GM12878 (cell line): ENCODE data around the gene NDE1. TPM values are rescaled to one million over a fixed set of nuclear protein-coding genes. Genes with fewer than 3 reads are reported as not detected.

Experiments used
- ATAC-seq: fragments of 200-7000 bp; cut with Tn5 transposase; 3 replicates; pipeline ENCODE4 v1.9.1; 2020; ENCODE audit warnings: mild to moderate bottlenecking, moderate library complexity
- BruUV-seq: library from RNA; stranded (reverse); fragments of 400-500 nt; replicated peaks from 2 replicates; lab custom pipeline; 2021; lab: Mats Ljungman, UMichigan
- CTCF ChIA-PET: fragments of 300-600 bp; sonication (Branson Sonifier 250); formaldehyde crosslinking; extraction: SDS; loops from one replicate; lab custom pipeline; 2021; ENCODE audit warnings: inconsistent platforms; lab: Yijun Ruan, JAX
- POLR2A ChIA-PET: fragments of 350-600 bp; formaldehyde crosslinking; extraction: SDS; loops from one replicate; lab custom pipeline; 2021; ENCODE audit warnings: inconsistent platforms; lab: Charles Lee
- RAD21 ChIA-PET: fragments of 300-600 bp; sonication (Branson Sonifier 250); formaldehyde crosslinking; loops from one replicate; lab custom pipeline; 2023; ENCODE audit warnings: antibody characterized with exemption; ENCODE audit not compliant: unreplicated experiment; lab: Charles Lee
- SMC1A ChIA-PET: fragments of 300-600 bp; sonication (Branson Sonifier 250); formaldehyde crosslinking; loops from one replicate; lab custom pipeline; 2023; ENCODE audit not compliant: unreplicated experiment, uncharacterized antibody; lab: Charles Lee
- DNase-seq: peaks from one replicate; pipeline ENCODE4 v3.0.0-alpha.2; 2011; ENCODE audit warnings: low read depth, low spot score
- FAIRE-seq: peaks from 3 replicates; lab custom pipeline; 2011; peaks lifted over from hg19 to GRCh38; lab: Jason Lieb, UNC
- H2AFZ ChIP-seq: 2 replicates; pipeline ENCODE4 v1.6.0; 2011; ENCODE audit warnings: low read depth, low read length, control low read depth; ENCODE audit not compliant: control insufficient read depth
- H3K27ac ChIP-seq: 2 replicates; pipeline ENCODE4 v1.5.1; 2011; ENCODE audit warnings: control low read depth; ENCODE audit not compliant: control insufficient read depth, insufficient read depth
- H3K27me3 ChIP-seq, 2 experiments: replicated peaks in 1 of 2; 2 replicates each; pipeline versions ENCODE4 v1.6.0 to v1.6.1; 2011; ENCODE audit warnings: low read length in 1 of 2; ENCODE audit not compliant: control insufficient read depth in 2 of 2, insufficient read depth in 2 of 2
- H3K36me3 ChIP-seq, 2 experiments: 2 replicates each; pipeline ENCODE4 v1.5.1; 2011; ENCODE audit warnings: low read length in 1 of 2; ENCODE audit not compliant: control insufficient read depth in 2 of 2, insufficient read depth in 2 of 2
- H3K4me1 ChIP-seq: 2 replicates; pipeline ENCODE4 v1.6.1; 2011; ENCODE audit warnings: mild to moderate bottlenecking, low read length, moderate library complexity, mixed read lengths; ENCODE audit not compliant: control insufficient read depth, insufficient read depth
- H3K4me2 ChIP-seq: 2 replicates; pipeline ENCODE4 v1.6.0; 2011; ENCODE audit warnings: control low read depth; ENCODE audit not compliant: control insufficient read depth, insufficient read depth
- H3K4me3 ChIP-seq: fragments of 200-600 bp; sonication (generic); 2 replicates; pipeline ENCODE4 v1.5.1; 2016
- H3K79me2 ChIP-seq: 2 replicates; pipeline ENCODE4 v1.6.0; 2011; ENCODE audit warnings: low read length; ENCODE audit not compliant: control insufficient read depth, insufficient read depth
- H3K9ac ChIP-seq: 2 replicates; pipeline ENCODE4 v1.8.0; 2011; ENCODE audit warnings: low read length, control low read depth, mixed read lengths; ENCODE audit not compliant: control insufficient read depth, insufficient read depth
- H3K9me3 ChIP-seq: replicated peaks from 3 replicates; pipeline ENCODE4 v1.5.1; 2011; ENCODE audit warnings: mild to moderate bottlenecking, low read length; ENCODE audit not compliant: control insufficient read depth, insufficient read depth
- H4K20me1 ChIP-seq: 2 replicates; pipeline ENCODE4 v1.6.0; 2011; ENCODE audit not compliant: control insufficient read depth, insufficient read depth
- CEBPZ ChIP-seq: fragments of 150-350 bp; IDR thresholded peaks from 2 replicates; pipeline ENCODE4 v1.6.1; 2016; ENCODE audit warnings: low read depth, low read length
- E4F1 ChIP-seq: fragments of 450-650 bp; IDR thresholded peaks from 2 replicates; pipeline ENCODE4 v1.6.1; 2018; ENCODE audit warnings: borderline replicate concordance, mild to moderate bottlenecking; ENCODE audit not compliant: partially characterized antibody
- HDGF ChIP-seq: fragments of 450-650 bp; IDR thresholded peaks from 2 replicates; pipeline ENCODE4 v1.6.1; 2016; ENCODE audit warnings: antibody characterized with exemption
- MXI1 ChIP-seq: fragments of 150-350 bp; IDR thresholded peaks from 2 replicates; pipeline ENCODE4 v1.6.1; 2011; ENCODE audit warnings: low read depth, mild to moderate bottlenecking, inconsistent platforms, low read length, improper control_type of control experiment
- MYC ChIP-seq: IDR thresholded peaks from 2 replicates; pipeline ENCODE4 v1.6.1; 2011; ENCODE audit warnings: mild to moderate bottlenecking, low read length, moderate library complexity, inconsistent platforms; ENCODE audit not compliant: insufficient read depth, insufficient replicate concordance, insufficient read length, severe bottlenecking
- NFIC ChIP-seq: IDR thresholded peaks from 2 replicates; pipeline ENCODE4 v1.6.1; 2012; ENCODE audit warnings: low read depth, mild to moderate bottlenecking, inconsistent platforms, low read length, moderate library complexity
- POLR2A ChIP-seq: IDR thresholded peaks from 2 replicates; pipeline ENCODE4 v1.6.1; 2011; ENCODE audit warnings: low read depth, mild to moderate bottlenecking, low read length
- RELB ChIP-seq: fragments of 450-650 bp; IDR thresholded peaks from 2 replicates; pipeline ENCODE4 v1.6.1; 2017; ENCODE audit warnings: low read depth, mild to moderate bottlenecking, moderate library complexity
- SIN3A ChIP-seq: IDR thresholded peaks from 2 replicates; pipeline ENCODE4 v1.6.1; 2012; ENCODE audit warnings: low read depth, low read length, improper control_type of control experiment
- SUPT20H ChIP-seq: IDR thresholded peaks from 2 replicates; pipeline ENCODE4 v1.6.1; 2011; ENCODE audit warnings: low read depth, mild to moderate bottlenecking, low read length, moderate library complexity, borderline replicate concordance; ENCODE audit not compliant: control insufficient read depth
- USF2 ChIP-seq: IDR thresholded peaks from 2 replicates; pipeline ENCODE4 v1.6.1; 2011; ENCODE audit warnings: low read depth, low read length, improper control_type of control experiment, borderline replicate concordance
- WGBS: methylation state at CpG from one replicate; pipeline ENCODE4 v1.1.6; 2016; ENCODE audit warnings: low lambda C conversion rate; ENCODE audit not compliant: insufficient replicate concordance, insufficient coverage; ENCODE audit errors: missing lambda C conversion rate; 5-methylcytosine and 5-hydroxymethylcytosine counted together
- in situ Hi-C: fragments of 300-500 bp; cut with MboI; formaldehyde crosslinking; loops from 9 replicates; pipeline ENCODE4 v1.14.3; 2018; ENCODE audit warnings: mixed read lengths
- intact Hi-C: fragments of 100-400 bp; cut with micrococcal nuclease; formaldehyde crosslinking; loops from one replicate; pipeline ENCODE4 v1.14.2; 2022; ENCODE audit not compliant: unreplicated experiment
- polyA plus RNA-seq, 11 experiments: library from polyadenylated mRNA; depleted of rRNA in 4 of 11; unstranded in 6 of 11; stranded (reverse) in 5 of 11; fragments of >200 nt; fragmentation: Nextera tagmentation in 4 of 11; fragmentation: Illumina TruSeq in 1 of 11; extraction: Ambion mirVana in 4 of 11; extraction: Trizol in 1 of 11; gene quantifications; 1 replicate in 1 of 11; 2 replicates in 10 of 11; pipeline versions ENCODE4 v1.2.1 to v1.2.3, GENCODE V29; 2011 to 2016; ENCODE audit warnings: inconsistent platforms in 2 of 11, missing spikeins in 2 of 11, low read depth in 1 of 11
- total RNA-seq, 4 experiments: library from RNA; depleted of rRNA in 3 of 4; stranded (reverse); fragments of >200 nt in 3 of 4; fragmentation: Illumina TruSeq in 1 of 4; extraction: Trizol in 1 of 4; gene quantifications; 2 replicates each; pipeline versions ENCODE4 v1.2.1 to v1.2.3, GENCODE V29; 2013 to 2021

NDE1 gene
- total and polyA plus RNA-seq, 10 of the 15 experiments (the other 5 are each of a cell fraction or from before 2014, with no cell fraction given) = 5.7 to 148 (median 87.8) TPM

- H3K36me3 ChIP-seq = no peaks in the 10 kb centered on the region
- in situ Hi-C loops (no loop called here), intact Hi-C loops (loop anchor here (5.0 to 10.0 kb wide), 3 partner anchors 259 to 427 kb away; no protein-coding TSS in a partner anchor)
- DNase-seq = no peak
- no peak overlapping the region for H3K9ac ChIP-seq
- H3K79me2 ChIP-seq = no peaks in the 10 kb centered on the region
- no peaks in the 10 kb centered on the region; the same call in 1 of the 2 replicates for H3K4me1 ChIP-seq
- FAIRE-seq = no peak
- WGBS = 91% methylated on average over 4 of the region's 4 CpGs
- H3K27me3 ChIP-seq = no peaks in the 10 kb centered on the region
- no peak overlapping the region for H3K4me2 ChIP-seq
- no peak overlapping the region for H2AFZ ChIP-seq
- H3K27ac ChIP-seq = no peak overlapping the region
- H3K4me3 ChIP-seq = no peak overlapping the region
- POLR2A ChIA-PET = no interaction called here
- H4K20me1 ChIP-seq = no peaks in the 10 kb centered on the region
- CTCF ChIA-PET = interaction anchor here (1.4 kb wide), 1 partner anchor 16 kb away, joined by 4 read pairs; no protein-coding TSS in a partner anchor
- SMC1A ChIA-PET = interaction anchor here (1.2 kb wide), 1 partner anchor 359 kb away, joined by 3 read pairs; no protein-coding TSS in a partner anchor
- no TSS peak for BruUV-seq
- ATAC-seq = no peak
- H3K9me3 ChIP-seq = no peaks in the 10 kb centered on the region
- RAD21 ChIA-PET = no interaction called here
- TF ChIP-seq HDGF (no peak), RELB (no peak), MYC (no peak), POLR2A (no peak), SIN3A (no peak), CEBPZ (no peak), NFIC (no peak), E4F1 (no peak), SUPT20H (no peak), USF2 (no peak), MXI1 (no peak)
Measured at GRCh38 chr16:15768201-15768600, 118.2 kb downstream of the NDE1 start.
